CD14-positive monocyte (primary cell): ENCODE results near the gene MS4A15. TPM values are rescaled to one million over a fixed set of nuclear protein-coding genes. Genes with fewer than 3 reads are reported as not detected.

ENCODE experiments used
- DNase-seq, 3 donors: peaks; one replicate each; pipeline ENCODE4 v3.0.0-alpha.2; 2011 to 2022
- H2AFZ ChIP-seq: 2 replicates; pipeline ENCODE4 v1.6.0; 2012; ENCODE audit warnings: mild to moderate bottlenecking, low read depth, low read length, inconsistent platforms; ENCODE audit not compliant: insufficient read depth, poor library complexity, severe bottlenecking
- H3K27ac ChIP-seq, 2 donors: 1 replicate in 1 of 2; 2 replicates in 1 of 2; pipeline ENCODE4 v1.5.1; 2012 to 2013; ENCODE audit warnings: low read length in 2 of 2, control low read depth in 1 of 2, inconsistent platforms in 1 of 2, low read depth in 1 of 2, mild to moderate bottlenecking in 1 of 2
- H3K27me3 ChIP-seq, 2 donors: one replicate each; pipeline versions ENCODE4 v1.6.0 to v1.6.1; 2011 to 2013; ENCODE audit warnings: low read length in 2 of 2; ENCODE audit not compliant: control insufficient read depth in 2 of 2, insufficient read depth in 2 of 2
- H3K36me3 ChIP-seq, 2 donors: replicated peaks in 1 of 2; 1 replicate in 1 of 2; 2 replicates in 1 of 2; pipeline versions ENCODE4 v1.5.1 to v1.6.1; 2012 to 2013; ENCODE audit warnings: low read length in 2 of 2, control low read depth in 1 of 2, inconsistent platforms in 1 of 2, mild to moderate bottlenecking in 1 of 2; ENCODE audit not compliant: insufficient read depth in 2 of 2, control insufficient read depth in 1 of 2
- H3K4me1 ChIP-seq, 2 donors: 1 replicate in 1 of 2; 2 replicates in 1 of 2; pipeline versions ENCODE4 v1.5.1 to v1.6.1; 2012 to 2013; ENCODE audit warnings: low read length in 2 of 2, control low read depth in 1 of 2, inconsistent platforms in 1 of 2, mild to moderate bottlenecking in 1 of 2, moderate library complexity in 1 of 2; ENCODE audit not compliant: insufficient read depth in 2 of 2, control insufficient read depth in 1 of 2
- H3K4me2 ChIP-seq: replicated peaks from 2 replicates; pipeline ENCODE3; 2012; ENCODE audit warnings: low read length, moderate library complexity, mild to moderate bottlenecking; ENCODE audit not compliant: poor library complexity, severe bottlenecking; ENCODE audit errors: extremely low read depth
- H3K4me3 ChIP-seq, 3 experiments: fragments of 200-600 bp in 1 of 3; sonication (generic) in 1 of 3; replicated peaks in 1 of 3; 1 replicate in 2 of 3; 2 replicates in 1 of 3; pipeline ENCODE4 v1.5.1; 2011 to 2013; ENCODE audit warnings: low read length in 3 of 3, mild to moderate bottlenecking in 3 of 3, control low read depth in 2 of 3, low read depth in 2 of 3, inconsistent platforms in 1 of 3, moderate library complexity in 1 of 3
- H3K79me2 ChIP-seq: 2 replicates; pipeline ENCODE4 v1.6.0; 2012; ENCODE audit warnings: mild to moderate bottlenecking, control low read depth, inconsistent platforms, low read length, moderate library complexity; ENCODE audit not compliant: insufficient read depth
- H3K9ac ChIP-seq: 2 replicates; pipeline ENCODE4 v1.6.0; 2017; ENCODE audit warnings: low read length, mild to moderate bottlenecking; ENCODE audit not compliant: insufficient read depth, poor library complexity, severe bottlenecking
- H3K9me3 ChIP-seq, 2 donors: replicated peaks in 1 of 2; 1 replicate in 1 of 2; 2 replicates in 1 of 2; pipeline versions ENCODE4 v1.5.1 to v1.6.1; 2012 to 2013; ENCODE audit warnings: low read length in 2 of 2, control low read depth in 1 of 2; ENCODE audit not compliant: control insufficient read depth in 1 of 2, insufficient read depth in 1 of 2
- H4K20me1 ChIP-seq: 2 replicates; pipeline ENCODE4 v1.6.0; 2012; ENCODE audit warnings: mild to moderate bottlenecking, low read length, control low read depth, moderate library complexity; ENCODE audit not compliant: insufficient read depth
- H3K27ac Mint-ChIP-seq, 7 donors: one replicate each; pipeline ENCODE4 v1.8.0; 2020; ENCODE audit warnings: mild to moderate bottlenecking in 7 of 7, mixed read lengths in 7 of 7, moderate library complexity in 6 of 7, inconsistent platforms in 2 of 7
- H3K27me3 Mint-ChIP-seq, 3 donors: one replicate each; pipeline ENCODE4 v1.8.0; 2021 to 2022; ENCODE audit warnings: low read depth in 3 of 3, mild to moderate bottlenecking in 3 of 3, mixed read lengths in 3 of 3, moderate library complexity in 3 of 3, inconsistent platforms in 1 of 3
- H3K36me3 Mint-ChIP-seq, 2 donors: one replicate each; pipeline ENCODE4 v1.8.0; 2020; ENCODE audit warnings: mixed read lengths in 2 of 2, inconsistent platforms in 1 of 2, mild to moderate bottlenecking in 1 of 2
- H3K4me1 Mint-ChIP-seq: one replicate; pipeline ENCODE4 v1.8.0; 2020; ENCODE audit warnings: mild to moderate bottlenecking, mixed read lengths
- H3K4me3 Mint-ChIP-seq, 2 donors: one replicate each; pipeline ENCODE4 v1.8.0; 2020; ENCODE audit warnings: mild to moderate bottlenecking in 2 of 2, mixed read lengths in 2 of 2, moderate library complexity in 1 of 2
- H3K9me3 Mint-ChIP-seq, 7 donors: one replicate each; pipeline ENCODE4 v1.8.0; 2020 to 2022; ENCODE audit warnings: mixed read lengths in 7 of 7, mild to moderate bottlenecking in 6 of 7, moderate library complexity in 6 of 7, inconsistent platforms in 2 of 7
- WGBS: methylation state at CpG from one replicate; pipeline ENCODE4 v1.1.5; 2013; ENCODE audit warnings: missing lambda C conversion rate; ENCODE audit not compliant: insufficient coverage; 5-methylcytosine and 5-hydroxymethylcytosine counted together
- intact Hi-C, 2 donors: fragments of 100-400 bp; cut with micrococcal nuclease; formaldehyde crosslinking; loops; one replicate each; pipeline versions ENCODE4 v1.15.0 to v1.15.1; 2023
- polyA plus RNA-seq, 3 donors: library from polyadenylated mRNA; depleted of rRNA in 1 of 3; unstranded in 2 of 3; stranded (reverse) in 1 of 3; fragments of 300-500 nt in 2 of 3; fragments of >200 nt in 1 of 3; fragmentation: Illumina TruSeq in 2 of 3; gene quantifications; 1 replicate in 2 of 3; 2 replicates in 1 of 3; pipeline ENCODE4 v1.2.3, GENCODE V29; 2012 to 2021
- TF ChIP-seq, protein P1 (sequence below): fragments of 200-600 bp; IDR thresholded peaks from one replicate; pipeline ENCODE4 v1.8.0; 2022; ENCODE audit warnings: antibody characterized with exemption, mild to moderate bottlenecking

MS4A15 gene
- polyA plus RNA-seq, 3 donors, result not detected

DNA sequence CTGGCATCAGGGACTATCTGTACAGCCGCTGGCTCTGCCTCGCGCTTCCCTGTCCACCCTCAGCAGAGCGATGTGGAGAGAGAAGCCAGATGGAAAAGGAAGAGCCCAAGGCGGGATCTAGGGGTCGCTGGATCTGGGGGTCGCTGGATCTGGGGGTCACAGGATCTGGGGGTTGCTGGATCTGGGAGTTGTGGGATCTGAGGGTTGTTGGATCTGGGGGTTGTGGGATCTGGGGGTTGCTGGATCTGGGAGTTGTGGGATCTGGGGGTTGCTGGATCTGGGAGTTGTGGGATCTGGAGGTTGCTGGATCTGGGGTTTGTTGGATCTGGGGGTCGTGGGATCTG is 26.4 kb downstream of the MS4A15 start:
- no peak for DNase-seq
- intact Hi-C loops, result no loop called here
- no peaks in the 10 kb centered on the region for H3K36me3 Mint-ChIP-seq
- Histone ChIP-seq H3K79me2 (no peaks in the 10 kb centered on the region), H3K9me3 (no peaks in the 10 kb centered on the region), H3K4me3 (no peak overlapping the region), H3K36me3 (no peaks in the 10 kb centered on the region), H2AFZ (no peak overlapping the region), H3K27me3 (no peaks in the 10 kb centered on the region), H4K20me1 (no peaks in the 10 kb centered on the region), H3K4me2 (no peak overlapping the region), H3K9ac (no peak overlapping the region), H3K27ac (no peak overlapping the region), H3K4me1 (no peaks in the 10 kb centered on the region)
- H3K27me3 Mint-ChIP-seq, result peaks cover 0 to 4% (median 0%) of the 10 kb centered on the region in 3 donors
- TF ChIP-seq, protein P1, sequence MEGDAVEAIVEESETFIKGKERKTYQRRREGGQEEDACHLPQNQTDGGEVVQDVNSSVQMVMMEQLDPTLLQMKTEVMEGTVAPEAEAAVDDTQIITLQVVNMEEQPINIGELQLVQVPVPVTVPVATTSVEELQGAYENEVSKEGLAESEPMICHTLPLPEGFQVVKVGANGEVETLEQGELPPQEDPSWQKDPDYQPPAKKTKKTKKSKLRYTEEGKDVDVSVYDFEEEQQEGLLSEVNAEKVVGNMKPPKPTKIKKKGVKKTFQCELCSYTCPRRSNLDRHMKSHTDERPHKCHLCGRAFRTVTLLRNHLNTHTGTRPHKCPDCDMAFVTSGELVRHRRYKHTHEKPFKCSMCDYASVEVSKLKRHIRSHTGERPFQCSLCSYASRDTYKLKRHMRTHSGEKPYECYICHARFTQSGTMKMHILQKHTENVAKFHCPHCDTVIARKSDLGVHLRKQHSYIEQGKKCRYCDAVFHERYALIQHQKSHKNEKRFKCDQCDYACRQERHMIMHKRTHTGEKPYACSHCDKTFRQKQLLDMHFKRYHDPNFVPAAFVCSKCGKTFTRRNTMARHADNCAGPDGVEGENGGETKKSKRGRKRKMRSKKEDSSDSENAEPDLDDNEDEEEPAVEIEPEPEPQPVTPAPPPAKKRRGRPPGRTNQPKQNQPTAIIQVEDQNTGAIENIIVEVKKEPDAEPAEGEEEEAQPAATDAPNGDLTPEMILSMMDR, result no peak
- H3K27ac Mint-ChIP-seq, result no peak overlapping the region
- no peak overlapping the region for H3K4me3 Mint-ChIP-seq
- 100% methylated on average over 8 of the region's 8 CpGs for WGBS
- H3K9me3 Mint-ChIP-seq, result peaks cover 0 to 2% (median 0%) of the 10 kb centered on the region in 7 donors
- H3K4me1 Mint-ChIP-seq, result no peaks in the 10 kb centered on the region

DNA sequence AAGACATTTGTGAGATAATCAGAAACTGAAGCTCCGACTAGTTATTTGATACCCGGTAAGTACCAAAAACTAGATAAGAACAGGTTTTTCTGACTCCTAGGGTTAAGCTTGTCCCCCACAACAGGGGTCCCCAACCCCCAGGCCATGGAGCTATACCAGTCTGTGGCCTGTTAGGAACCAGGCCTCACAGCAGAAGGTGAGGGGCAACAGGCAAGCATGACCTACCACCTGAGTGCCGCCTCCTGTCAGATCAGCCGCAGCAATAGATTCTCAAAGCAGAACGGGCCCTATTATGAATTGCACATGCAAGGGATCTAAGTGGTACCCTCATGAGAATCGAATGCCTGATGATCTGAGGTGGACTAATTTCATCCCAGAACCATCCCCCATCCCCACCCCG is 27.2 kb downstream of the MS4A15 start:
- 95% methylated on average over 4 of the region's 7 CpGs for WGBS
- Histone ChIP-seq H3K36me3 (no peaks in the 10 kb centered on the region), H2AFZ (no peak overlapping the region), H3K79me2 (no peaks in the 10 kb centered on the region), H3K4me3 (no peak overlapping the region), H3K27me3 (no peaks in the 10 kb centered on the region), H3K4me1 (no peaks in the 10 kb centered on the region), H3K27ac (no peak overlapping the region), H3K9ac (no peak overlapping the region), H3K9me3 (no peaks in the 10 kb centered on the region), H3K4me2 (no peak overlapping the region), H4K20me1 (no peaks in the 10 kb centered on the region)
- no peak for DNase-seq
- TF ChIP-seq, protein P1, result no peak
- Mint-ChIP-seq H3K36me3 (no peaks in the 10 kb centered on the region), H3K27me3 (peaks cover 0 to 4% (median 2%) of the 10 kb centered on the region in 3 donors), H3K27ac (no peak overlapping the region), H3K9me3 (peaks cover 0 to 2% (median 0%) of the 10 kb centered on the region in 7 donors), H3K4me3 (no peak overlapping the region), H3K4me1 (no peaks in the 10 kb centered on the region)
- intact Hi-C loops, result no loop called here
